ENCODE measurements around the gene CTDSPL. TPM values are rescaled to one million over a fixed set of nuclear protein-coding genes. Genes with fewer than 3 reads are reported as not detected.
A peak's percentile ranks its signal among the peaks of the same experiment; 100 is the strongest.

CTDSPL gene
- total and polyA plus RNA-seq, 10 of the 15 experiments (the other 5 are each of a cell fraction or from before 2014, with no cell fraction given): 0.05 to 0.51 (median 0.18) TPM; not detected in 6

DNA sequence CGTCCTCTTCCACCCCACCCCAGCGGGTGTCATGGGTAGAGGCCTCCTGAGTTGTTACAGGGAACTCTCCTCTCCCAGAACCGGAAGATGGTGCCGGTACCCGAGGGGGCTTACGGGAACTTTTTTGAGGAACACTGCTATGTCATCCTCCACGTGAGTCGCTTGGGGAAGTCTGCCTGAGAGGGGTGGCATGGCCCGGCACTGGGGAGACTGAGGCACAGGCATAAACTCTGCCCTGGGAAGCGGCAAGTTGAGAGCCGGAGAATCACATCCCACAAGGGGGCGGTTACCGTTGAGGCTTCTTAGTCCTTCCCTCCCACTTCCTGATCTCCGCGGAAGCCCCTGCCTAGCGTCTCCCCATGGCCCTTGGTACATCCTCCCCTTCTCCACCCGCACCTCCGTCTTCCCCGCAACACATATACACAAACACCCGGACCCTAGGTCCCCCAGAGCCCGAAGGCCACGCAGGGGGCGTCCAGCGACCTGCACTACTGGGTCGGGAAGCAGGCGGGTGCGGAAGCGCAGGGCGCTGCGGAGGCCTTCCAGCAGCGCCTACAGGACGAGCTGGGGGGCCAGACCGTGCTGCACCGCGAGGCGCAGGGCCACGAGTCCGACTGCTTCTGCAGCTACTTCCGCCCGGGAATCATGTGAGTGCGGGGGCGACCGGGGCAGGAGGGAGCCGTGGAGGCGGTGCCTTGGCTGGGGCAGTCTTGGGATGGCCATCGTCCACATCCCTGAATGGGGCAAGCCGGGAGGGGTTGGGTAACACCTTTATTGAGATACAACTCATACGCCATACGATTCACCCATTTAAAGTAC, 132.3 kb downstream of the CTDSPL start (continued):
- TF ChIP-seq, protein P1, sequence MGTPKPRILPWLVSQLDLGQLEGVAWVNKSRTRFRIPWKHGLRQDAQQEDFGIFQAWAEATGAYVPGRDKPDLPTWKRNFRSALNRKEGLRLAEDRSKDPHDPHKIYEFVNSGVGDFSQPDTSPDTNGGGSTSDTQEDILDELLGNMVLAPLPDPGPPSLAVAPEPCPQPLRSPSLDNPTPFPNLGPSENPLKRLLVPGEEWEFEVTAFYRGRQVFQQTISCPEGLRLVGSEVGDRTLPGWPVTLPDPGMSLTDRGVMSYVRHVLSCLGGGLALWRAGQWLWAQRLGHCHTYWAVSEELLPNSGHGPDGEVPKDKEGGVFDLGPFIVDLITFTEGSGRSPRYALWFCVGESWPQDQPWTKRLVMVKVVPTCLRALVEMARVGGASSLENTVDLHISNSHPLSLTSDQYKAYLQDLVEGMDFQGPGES (IDR thresholded peaks at IDR 0.05): no peak
- TF ChIP-seq FOS (IDR thresholded peaks at IDR 0.05; ENCODE audit: borderline replicate concordance, extremely low read depth, insufficient read length) (no peak), JUNB (IDR thresholded peaks at IDR 0.05) (no peak), SMAD5 (IDR thresholded peaks at IDR 0.05; ENCODE audit: low read depth) (peak; percentile 51; the same call in 1 of the 2 replicates), HCFC1 (IDR thresholded peaks at IDR 0.05; ENCODE audit: low read length) (no peak), ZNF217 (IDR thresholded peaks at IDR 0.05) (no peak), ZNF207 (IDR thresholded peaks at IDR 0.05; ENCODE audit: borderline replicate concordance) (0 out of 2 replicates have a peak, but pooled peaks have one; percentile 55), POLR2AphosphoS5 (IDR thresholded peaks at IDR 0.05; ENCODE audit: low read length) (peak; percentile 85), ZNF384 (IDR thresholded peaks at IDR 0.05; ENCODE audit: borderline replicate concordance, low read depth, low read length) (no peak), NBN (IDR thresholded peaks at IDR 0.05) (peak; percentile 58), SRF (IDR thresholded peaks at IDR 0.05; ENCODE audit: low read depth in 2 of 2, low read length in 2 of 2) (0 out of 4 replicates have a peak, but pooled peaks of 1 of the 2 experiments have one; percentile 19)
- TF ChIP-seq, protein P2, sequence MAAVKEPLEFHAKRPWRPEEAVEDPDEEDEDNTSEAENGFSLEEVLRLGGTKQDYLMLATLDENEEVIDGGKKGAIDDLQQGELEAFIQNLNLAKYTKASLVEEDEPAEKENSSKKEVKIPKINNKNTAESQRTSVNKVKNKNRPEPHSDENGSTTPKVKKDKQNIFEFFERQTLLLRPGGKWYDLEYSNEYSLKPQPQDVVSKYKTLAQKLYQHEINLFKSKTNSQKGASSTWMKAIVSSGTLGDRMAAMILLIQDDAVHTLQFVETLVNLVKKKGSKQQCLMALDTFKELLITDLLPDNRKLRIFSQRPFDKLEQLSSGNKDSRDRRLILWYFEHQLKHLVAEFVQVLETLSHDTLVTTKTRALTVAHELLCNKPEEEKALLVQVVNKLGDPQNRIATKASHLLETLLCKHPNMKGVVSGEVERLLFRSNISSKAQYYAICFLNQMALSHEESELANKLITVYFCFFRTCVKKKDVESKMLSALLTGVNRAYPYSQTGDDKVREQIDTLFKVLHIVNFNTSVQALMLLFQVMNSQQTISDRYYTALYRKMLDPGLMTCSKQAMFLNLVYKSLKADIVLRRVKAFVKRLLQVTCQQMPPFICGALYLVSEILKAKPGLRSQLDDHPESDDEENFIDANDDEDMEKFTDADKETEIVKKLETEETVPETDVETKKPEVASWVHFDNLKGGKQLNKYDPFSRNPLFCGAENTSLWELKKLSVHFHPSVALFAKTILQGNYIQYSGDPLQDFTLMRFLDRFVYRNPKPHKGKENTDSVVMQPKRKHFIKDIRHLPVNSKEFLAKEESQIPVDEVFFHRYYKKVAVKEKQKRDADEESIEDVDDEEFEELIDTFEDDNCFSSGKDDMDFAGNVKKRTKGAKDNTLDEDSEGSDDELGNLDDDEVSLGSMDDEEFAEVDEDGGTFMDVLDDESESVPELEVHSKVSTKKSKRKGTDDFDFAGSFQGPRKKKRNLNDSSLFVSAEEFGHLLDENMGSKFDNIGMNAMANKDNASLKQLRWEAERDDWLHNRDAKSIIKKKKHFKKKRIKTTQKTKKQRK (IDR thresholded peaks at IDR 0.05; ENCODE audit: low read depth, low read length): no peak
- TF ChIP-seq, protein P3, sequence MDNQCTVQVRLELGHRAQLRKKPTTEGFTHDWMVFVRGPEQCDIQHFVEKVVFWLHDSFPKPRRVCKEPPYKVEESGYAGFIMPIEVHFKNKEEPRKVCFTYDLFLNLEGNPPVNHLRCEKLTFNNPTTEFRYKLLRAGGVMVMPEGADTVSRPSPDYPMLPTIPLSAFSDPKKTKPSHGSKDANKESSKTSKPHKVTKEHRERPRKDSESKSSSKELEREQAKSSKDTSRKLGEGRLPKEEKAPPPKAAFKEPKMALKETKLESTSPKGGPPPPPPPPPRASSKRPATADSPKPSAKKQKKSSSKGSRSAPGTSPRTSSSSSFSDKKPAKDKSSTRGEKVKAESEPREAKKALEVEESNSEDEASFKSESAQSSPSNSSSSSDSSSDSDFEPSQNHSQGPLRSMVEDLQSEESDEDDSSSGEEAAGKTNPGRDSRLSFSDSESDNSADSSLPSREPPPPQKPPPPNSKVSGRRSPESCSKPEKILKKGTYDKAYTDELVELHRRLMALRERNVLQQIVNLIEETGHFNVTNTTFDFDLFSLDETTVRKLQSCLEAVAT (IDR thresholded peaks at IDR 0.05): peak; percentile 43; the same call in 1 of the 2 replicates
- TF ChIP-seq, protein P4, sequence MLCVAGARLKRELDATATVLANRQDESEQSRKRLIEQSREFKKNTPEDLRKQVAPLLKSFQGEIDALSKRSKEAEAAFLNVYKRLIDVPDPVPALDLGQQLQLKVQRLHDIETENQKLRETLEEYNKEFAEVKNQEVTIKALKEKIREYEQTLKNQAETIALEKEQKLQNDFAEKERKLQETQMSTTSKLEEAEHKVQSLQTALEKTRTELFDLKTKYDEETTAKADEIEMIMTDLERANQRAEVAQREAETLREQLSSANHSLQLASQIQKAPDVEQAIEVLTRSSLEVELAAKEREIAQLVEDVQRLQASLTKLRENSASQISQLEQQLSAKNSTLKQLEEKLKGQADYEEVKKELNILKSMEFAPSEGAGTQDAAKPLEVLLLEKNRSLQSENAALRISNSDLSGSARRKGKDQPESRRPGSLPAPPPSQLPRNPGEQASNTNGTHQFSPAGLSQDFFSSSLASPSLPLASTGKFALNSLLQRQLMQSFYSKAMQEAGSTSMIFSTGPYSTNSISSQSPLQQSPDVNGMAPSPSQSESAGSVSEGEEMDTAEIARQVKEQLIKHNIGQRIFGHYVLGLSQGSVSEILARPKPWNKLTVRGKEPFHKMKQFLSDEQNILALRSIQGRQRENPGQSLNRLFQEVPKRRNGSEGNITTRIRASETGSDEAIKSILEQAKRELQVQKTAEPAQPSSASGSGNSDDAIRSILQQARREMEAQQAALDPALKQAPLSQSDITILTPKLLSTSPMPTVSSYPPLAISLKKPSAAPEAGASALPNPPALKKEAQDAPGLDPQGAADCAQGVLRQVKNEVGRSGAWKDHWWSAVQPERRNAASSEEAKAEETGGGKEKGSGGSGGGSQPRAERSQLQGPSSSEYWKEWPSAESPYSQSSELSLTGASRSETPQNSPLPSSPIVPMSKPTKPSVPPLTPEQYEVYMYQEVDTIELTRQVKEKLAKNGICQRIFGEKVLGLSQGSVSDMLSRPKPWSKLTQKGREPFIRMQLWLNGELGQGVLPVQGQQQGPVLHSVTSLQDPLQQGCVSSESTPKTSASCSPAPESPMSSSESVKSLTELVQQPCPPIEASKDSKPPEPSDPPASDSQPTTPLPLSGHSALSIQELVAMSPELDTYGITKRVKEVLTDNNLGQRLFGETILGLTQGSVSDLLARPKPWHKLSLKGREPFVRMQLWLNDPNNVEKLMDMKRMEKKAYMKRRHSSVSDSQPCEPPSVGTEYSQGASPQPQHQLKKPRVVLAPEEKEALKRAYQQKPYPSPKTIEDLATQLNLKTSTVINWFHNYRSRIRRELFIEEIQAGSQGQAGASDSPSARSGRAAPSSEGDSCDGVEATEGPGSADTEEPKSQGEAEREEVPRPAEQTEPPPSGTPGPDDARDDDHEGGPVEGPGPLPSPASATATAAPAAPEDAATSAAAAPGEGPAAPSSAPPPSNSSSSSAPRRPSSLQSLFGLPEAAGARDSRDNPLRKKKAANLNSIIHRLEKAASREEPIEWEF (IDR thresholded peaks at IDR 0.05; ENCODE audit: insufficient replicate concordance, low read depth, low read length): no peak
- TF ChIP-seq, protein P5, sequence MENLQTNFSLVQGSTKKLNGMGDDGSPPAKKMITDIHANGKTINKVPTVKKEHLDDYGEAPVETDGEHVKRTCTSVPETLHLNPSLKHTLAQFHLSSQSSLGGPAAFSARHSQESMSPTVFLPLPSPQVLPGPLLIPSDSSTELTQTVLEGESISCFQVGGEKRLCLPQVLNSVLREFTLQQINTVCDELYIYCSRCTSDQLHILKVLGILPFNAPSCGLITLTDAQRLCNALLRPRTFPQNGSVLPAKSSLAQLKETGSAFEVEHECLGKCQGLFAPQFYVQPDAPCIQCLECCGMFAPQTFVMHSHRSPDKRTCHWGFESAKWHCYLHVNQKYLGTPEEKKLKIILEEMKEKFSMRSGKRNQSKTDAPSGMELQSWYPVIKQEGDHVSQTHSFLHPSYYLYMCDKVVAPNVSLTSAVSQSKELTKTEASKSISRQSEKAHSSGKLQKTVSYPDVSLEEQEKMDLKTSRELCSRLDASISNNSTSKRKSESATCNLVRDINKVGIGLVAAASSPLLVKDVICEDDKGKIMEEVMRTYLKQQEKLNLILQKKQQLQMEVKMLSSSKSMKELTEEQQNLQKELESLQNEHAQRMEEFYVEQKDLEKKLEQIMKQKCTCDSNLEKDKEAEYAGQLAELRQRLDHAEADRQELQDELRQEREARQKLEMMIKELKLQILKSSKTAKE (IDR thresholded peaks at IDR 0.05; ENCODE audit: low read depth, poor library complexity, severe bottlenecking): no peak

All from GM12878 (cell line).